Measurements from ENCODE around the gene MEDAG.

- TF ChIP-seq, protein P1, sequence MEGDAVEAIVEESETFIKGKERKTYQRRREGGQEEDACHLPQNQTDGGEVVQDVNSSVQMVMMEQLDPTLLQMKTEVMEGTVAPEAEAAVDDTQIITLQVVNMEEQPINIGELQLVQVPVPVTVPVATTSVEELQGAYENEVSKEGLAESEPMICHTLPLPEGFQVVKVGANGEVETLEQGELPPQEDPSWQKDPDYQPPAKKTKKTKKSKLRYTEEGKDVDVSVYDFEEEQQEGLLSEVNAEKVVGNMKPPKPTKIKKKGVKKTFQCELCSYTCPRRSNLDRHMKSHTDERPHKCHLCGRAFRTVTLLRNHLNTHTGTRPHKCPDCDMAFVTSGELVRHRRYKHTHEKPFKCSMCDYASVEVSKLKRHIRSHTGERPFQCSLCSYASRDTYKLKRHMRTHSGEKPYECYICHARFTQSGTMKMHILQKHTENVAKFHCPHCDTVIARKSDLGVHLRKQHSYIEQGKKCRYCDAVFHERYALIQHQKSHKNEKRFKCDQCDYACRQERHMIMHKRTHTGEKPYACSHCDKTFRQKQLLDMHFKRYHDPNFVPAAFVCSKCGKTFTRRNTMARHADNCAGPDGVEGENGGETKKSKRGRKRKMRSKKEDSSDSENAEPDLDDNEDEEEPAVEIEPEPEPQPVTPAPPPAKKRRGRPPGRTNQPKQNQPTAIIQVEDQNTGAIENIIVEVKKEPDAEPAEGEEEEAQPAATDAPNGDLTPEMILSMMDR (IDR thresholded peaks at IDR 0.05): no peak
- no peak for TF ChIP-seq EP300 (IDR thresholded peaks at IDR 0.05)
- TF ChIP-seq POLR2AphosphoS5 (IDR thresholded peaks at IDR 0.05): no peak
Measured at GRCh38 chr13:30933354-30933670, 27.2 kb downstream of the MEDAG start.

All from suprapubic skin (tissue), 4 donors.